Measurements from ENCODE around the gene RBMS1.

Gene RBMS1

DNA sequence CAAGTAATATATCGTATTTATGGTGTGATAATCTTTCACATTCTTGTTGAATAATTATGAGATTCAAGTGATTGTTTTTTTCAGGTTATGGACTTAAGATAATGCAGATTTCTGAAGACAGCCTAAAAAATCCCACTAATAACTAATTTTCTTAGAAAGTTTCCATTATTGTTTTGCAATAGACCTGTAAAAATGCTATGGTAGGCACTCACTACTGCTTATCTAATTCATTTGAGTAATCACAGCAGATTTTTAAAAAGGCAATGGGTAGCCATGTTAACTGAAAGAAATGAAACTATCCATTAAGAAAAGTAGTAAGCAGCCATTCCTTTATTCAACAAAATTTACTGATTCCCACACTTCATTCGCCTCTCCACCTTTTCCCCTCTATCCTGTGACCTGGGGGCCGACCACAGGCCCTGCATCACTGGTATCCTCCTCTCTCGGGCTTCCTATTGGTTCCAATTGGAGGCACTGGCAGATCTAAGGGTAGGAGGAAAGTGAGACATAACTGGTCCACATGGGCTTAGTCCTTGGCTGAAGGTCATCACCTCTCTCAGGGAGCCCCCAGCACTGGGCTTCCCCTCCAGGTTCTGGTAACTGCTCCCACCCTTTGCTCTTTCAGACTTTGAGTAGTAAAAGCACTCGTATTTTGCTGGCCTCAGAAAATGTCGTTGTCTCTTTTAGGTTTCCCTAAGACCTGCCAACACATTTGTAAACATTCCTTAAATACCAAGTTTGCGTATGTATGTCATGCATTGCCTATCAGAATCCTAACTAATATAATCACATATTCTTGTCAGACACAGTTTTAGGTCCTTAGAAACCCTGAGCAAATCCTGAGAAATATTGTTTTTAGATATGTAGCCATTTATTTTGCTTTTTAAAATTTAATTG, 18.5 kb downstream of the RBMS1 start:
- DNase-seq (ENCODE audit: low read depth, low spot score), result no peak

GRCh38 chr2:160474319-160474645, 19.3 kb downstream of the RBMS1 start:
- no peak for DNase-seq (ENCODE audit: low read depth, low spot score)
- H3K4me3 ChIP-seq (ENCODE audit: low read length), result no peak overlapping the region

More for the DNA sequence above, 18.5 kb downstream of the RBMS1 start:
- no peak overlapping the region for H3K4me3 ChIP-seq (ENCODE audit: low read length)

- no peak for DNase-seq (ENCODE audit: low read depth, low spot score)
- H3K4me3 ChIP-seq (ENCODE audit: low read length), result no peak overlapping the region
Measured at GRCh38 chr2:160473468-160474318, 19.9 kb downstream of the RBMS1 start.

DNA sequence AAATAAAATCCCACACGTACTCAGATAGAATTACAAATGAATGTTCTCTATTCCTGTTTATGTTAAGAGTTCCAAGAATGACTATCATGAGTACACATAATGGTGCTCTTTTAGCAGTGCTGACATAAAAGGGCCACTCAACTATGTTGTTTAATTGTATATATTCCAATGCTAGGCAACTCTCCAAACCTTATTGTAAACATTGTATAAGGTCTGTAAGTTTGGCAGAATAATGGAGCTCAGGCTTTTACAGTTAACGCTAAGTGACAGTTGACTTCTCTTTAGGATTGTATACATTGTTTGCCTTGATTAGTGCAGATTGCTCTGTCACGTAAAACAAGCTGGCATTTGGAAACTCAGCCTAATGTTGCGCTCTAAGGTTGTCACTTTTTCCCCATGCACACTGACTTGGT, 20.8 kb downstream of the RBMS1 start:
- no peak for DNase-seq (ENCODE audit: low read depth, low spot score)
- no peak overlapping the region for H3K4me3 ChIP-seq (ENCODE audit: low read length)

GRCh38 chr2:160471950-160472349, 21.7 kb downstream of the RBMS1 start:
- no peak for DNase-seq (ENCODE audit: low read depth, low spot score)
- no peak overlapping the region for H3K4me3 ChIP-seq (ENCODE audit: low read length)

DNA sequence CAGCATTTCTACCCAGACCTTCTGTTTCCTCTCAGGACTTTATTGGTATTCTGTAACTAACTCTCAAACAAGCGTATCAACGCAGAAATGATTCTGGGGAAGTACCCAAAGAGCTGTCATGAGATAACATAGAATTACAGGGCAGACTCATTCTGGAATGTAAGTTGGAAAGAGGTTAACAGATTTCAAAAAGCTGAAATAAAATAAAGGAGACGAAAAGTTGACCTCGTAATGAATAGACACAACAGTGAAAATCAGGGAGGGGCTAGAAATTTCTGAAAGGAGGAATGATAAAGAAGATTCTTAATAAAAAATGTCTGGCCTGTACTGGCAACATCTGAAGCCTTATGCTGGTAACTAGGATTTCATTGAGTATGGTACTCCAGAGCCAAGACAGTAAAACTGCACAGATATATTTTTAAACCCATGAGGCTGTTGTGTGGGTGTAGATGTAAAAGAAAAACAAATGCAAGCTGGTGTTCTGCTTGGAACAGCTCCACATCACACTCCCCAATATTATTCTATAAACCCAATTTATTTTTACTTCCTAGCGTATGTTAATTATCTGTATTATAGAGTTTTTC, 23.9 kb downstream of the RBMS1 start:
- no peak overlapping the region for H3K4me3 ChIP-seq (ENCODE audit: low read length)
- no peak for DNase-seq (ENCODE audit: low read depth, low spot score)

DNA sequence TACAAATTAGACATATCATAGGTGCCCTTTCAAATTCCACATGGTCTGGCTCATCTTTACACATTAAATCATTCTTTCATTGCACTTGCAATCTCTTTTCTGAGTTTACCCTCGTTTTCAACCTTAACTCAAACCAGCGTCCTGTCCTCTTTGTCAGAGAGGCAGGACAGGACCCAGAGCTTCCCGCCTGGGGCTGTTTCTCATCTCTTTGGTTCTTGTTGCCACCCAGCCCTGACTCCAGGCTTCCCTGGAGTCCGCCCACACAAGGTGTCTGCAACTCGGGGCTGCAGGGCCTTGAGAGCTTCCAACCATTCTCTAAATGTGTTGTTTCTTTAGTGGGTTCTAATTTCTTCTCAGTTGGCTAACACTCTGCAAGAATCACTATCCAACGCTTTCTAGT, 24.4 kb downstream of the RBMS1 start:
- DNase-seq (ENCODE audit: low read depth, low spot score), result no peak
- no peak overlapping the region for H3K4me3 ChIP-seq (ENCODE audit: low read length)

- no peak for DNase-seq (ENCODE audit: low read depth, low spot score)
- H3K4me3 ChIP-seq (ENCODE audit: low read length), result no peak overlapping the region
Measured at GRCh38 chr2:160467086-160467485, 26.5 kb downstream of the RBMS1 start.

DNA sequence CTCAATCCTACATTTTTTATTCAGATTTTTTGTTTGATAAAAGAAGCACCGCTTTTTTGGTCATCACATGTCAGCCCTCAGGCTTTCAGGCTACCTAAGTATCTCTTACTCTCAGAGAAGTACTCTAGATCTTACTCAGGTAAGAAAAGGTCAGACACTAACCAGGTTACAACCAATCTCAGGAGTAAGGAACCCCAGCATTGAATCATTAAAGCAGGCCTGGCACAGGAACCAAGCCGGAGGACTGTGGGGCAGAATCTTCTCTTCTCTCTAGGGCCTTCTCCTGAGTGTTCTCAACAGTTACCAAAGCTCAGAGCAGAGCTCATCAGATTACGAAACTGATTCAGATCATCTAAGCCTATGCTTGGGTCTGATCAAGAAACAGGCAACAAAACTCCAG, 28.2 kb downstream of the RBMS1 start:
- no peak for DNase-seq (ENCODE audit: low read depth, low spot score)
- no peak overlapping the region for H3K4me3 ChIP-seq (ENCODE audit: low read length)

- H3K4me3 ChIP-seq (ENCODE audit: low read length), result no peak overlapping the region
- DNase-seq (ENCODE audit: low read depth, low spot score), result no peak
Measured at GRCh38 chr2:160465002-160465401, 28.6 kb downstream of the RBMS1 start.

DNA sequence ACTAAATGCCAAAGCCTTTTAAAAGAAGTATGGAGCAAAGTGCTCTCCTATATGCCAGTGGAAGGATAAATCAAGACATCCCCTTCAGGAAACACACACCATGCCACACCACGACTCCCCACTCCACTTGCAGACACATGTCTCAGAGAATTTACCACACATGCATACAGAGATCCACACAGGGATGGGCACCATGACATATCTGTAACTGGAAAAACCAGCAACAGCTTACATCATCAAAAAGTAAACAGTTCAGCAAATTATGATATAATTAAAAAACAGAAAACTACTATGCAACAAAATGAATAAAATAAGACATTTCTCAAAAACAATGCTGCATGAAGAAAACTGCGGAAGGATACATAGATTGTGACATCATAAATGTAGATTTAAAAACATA, 29.6 kb downstream of the RBMS1 start:
- DNase-seq (ENCODE audit: low read depth, low spot score), result no peak
- no peak overlapping the region for H3K4me3 ChIP-seq (ENCODE audit: low read length)

DNA sequence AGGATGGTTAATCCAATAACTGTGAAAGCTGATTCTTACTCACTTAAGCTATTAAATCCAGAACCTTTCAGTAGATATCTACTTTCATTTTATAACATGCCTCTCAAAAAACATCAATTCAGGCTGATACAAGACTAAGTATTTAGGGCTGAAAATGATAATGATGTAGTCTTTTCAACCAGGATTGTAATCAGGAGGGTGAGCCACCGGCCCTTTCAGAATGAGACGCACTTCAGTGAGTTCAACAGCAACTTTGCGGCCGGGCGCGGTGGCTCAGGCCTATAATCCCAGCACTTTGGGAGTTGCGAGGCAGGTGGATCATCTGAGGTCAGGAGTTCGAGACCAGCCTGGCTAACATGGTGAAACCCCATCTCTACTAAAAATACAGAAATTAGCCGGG, 30.4 kb downstream of the RBMS1 start:
- no peak overlapping the region for H3K4me3 ChIP-seq (ENCODE audit: low read length)
- no peak for DNase-seq (ENCODE audit: low read depth, low spot score)

- no peak for DNase-seq (ENCODE audit: low read depth, low spot score)
- no peak overlapping the region for H3K4me3 ChIP-seq (ENCODE audit: low read length)
Measured at GRCh38 chr2:160460333-160460731, 33.3 kb downstream of the RBMS1 start.

- H3K4me3 ChIP-seq (ENCODE audit: low read length), result no peak overlapping the region
- no peak for DNase-seq (ENCODE audit: low read depth, low spot score)
Measured at GRCh38 chr2:160459538-160460332, 33.9 kb downstream of the RBMS1 start.

GRCh38 chr2:160458718-160459453, 34.7 kb downstream of the RBMS1 start:
- no peak overlapping the region for H3K4me3 ChIP-seq (ENCODE audit: low read length)
- no peak for DNase-seq (ENCODE audit: low read depth, low spot score)

DNA sequence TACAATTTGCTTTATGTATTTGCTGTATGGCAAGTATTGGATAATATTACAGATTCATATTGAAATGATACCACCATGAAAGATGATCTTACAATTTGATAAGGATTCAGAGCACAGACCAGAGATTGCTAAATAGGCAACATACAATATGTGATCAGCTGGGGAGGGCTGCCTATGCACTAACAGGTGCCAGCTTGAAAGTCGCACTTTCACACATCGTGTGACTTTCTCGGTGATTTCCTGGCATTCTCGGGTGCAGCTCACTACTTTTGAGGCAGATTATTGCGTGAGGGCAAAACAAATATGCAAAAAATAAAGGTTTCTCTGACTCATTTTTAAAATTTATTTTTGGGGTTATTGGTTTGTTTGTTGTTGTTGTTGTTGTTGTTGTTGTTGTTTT, 36.0 kb downstream of the RBMS1 start:
- no peak overlapping the region for H3K4me3 ChIP-seq (ENCODE audit: low read length)
- DNase-seq (ENCODE audit: low read depth, low spot score), result no peak

DNA sequence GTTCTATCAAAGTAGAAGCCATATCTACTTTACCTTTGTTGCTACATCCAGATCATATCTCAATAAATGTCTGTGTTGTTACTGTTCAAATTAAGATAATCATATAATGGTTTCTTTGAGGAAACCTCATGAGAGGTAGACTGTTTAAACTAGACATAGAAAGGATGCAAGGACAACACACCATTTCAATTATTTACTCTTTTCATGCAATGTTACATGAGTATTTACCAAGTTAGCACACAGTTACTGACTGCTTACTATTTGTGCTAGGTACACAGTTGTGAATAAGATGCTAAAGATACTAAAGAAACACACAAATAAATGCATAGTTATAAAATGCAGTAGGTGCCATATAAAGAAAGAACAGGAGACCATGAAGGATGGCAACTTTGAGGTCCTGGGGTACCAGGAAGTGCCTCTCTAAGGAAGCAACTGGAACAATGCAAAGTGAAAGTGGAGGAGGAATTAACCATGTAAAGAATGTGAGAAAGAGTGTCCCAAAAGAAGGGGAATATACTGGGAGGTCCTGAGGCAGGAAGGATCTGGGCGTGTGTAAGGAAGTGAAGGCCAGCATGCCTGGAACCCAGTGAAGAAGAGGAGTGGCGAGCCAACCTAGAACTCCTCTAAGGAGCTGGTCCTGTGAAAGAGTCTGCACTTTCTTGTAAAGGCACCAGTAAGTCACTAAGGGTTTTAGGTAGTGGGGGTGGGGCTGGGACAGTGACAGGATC, 39.4 kb downstream of the RBMS1 start:
- H3K4me3 ChIP-seq (ENCODE audit: low read length), result no peak overlapping the region
- no peak for DNase-seq (ENCODE audit: low read depth, low spot score)
